ENCODE data around the gene OTX2.

GRCh38 chr14:56854325-56854724, 44.0 kb upstream of the OTX2 start:
- no peak for TF ChIP-seq CTCF (conservative IDR thresholded peaks at IDR 0.05; ENCODE audit: low read length)
- no peak for TF ChIP-seq EZH2phosphoT487 (IDR thresholded peaks at IDR 0.05; ENCODE audit: borderline replicate concordance)

Measured in Loucy (cell line).